ENCODE results near the gene RITA1. TPM values are rescaled to one million over a fixed set of nuclear protein-coding genes. Genes with fewer than 3 reads are reported as not detected.

Gene RITA1
- total RNA-seq, 4 donors from 2014 or later = 8.3 to 11.0 (median 9.4) TPM

- no peak for TF ChIP-seq CTCF (IDR thresholded peaks at IDR 0.05; ENCODE audit: low read depth)
Observed at GRCh38 chr12:113142173-113142885, 43.2 kb upstream of the RITA1 start.

- no peak for TF ChIP-seq CTCF (IDR thresholded peaks at IDR 0.05; ENCODE audit: low read depth)
Observed at GRCh38 chr12:113142886-113143332, 42.6 kb upstream of the RITA1 start.

GRCh38 chr12:113143959-113144358, 41.6 kb upstream of the RITA1 start:
- no peak for TF ChIP-seq CTCF (IDR thresholded peaks at IDR 0.05; ENCODE audit: low read depth)

GRCh38 chr12:113144806-113145205, 40.7 kb upstream of the RITA1 start:
- no peak for TF ChIP-seq CTCF (IDR thresholded peaks at IDR 0.05; ENCODE audit: low read depth)

- no peak for TF ChIP-seq CTCF (IDR thresholded peaks at IDR 0.05; ENCODE audit: low read depth)
Observed at GRCh38 chr12:113145720-113146551, 39.6 kb upstream of the RITA1 start.

GRCh38 chr12:113146999-113147398, 38.5 kb upstream of the RITA1 start:
- TF ChIP-seq CTCF (IDR thresholded peaks at IDR 0.05; ENCODE audit: low read depth) = no peak
